ENCODE measurements around the gene ATP6V1F. TPM values are rescaled to one million over a fixed set of nuclear protein-coding genes. Genes with fewer than 3 reads are reported as not detected.

ATP6V1F gene
- total RNA-seq, 5 donors from 2014 or later (not counting 1 experiment from before 2014, with no cell fraction given), result 62.6 to 78.1 (median 75.5) TPM

DNA sequence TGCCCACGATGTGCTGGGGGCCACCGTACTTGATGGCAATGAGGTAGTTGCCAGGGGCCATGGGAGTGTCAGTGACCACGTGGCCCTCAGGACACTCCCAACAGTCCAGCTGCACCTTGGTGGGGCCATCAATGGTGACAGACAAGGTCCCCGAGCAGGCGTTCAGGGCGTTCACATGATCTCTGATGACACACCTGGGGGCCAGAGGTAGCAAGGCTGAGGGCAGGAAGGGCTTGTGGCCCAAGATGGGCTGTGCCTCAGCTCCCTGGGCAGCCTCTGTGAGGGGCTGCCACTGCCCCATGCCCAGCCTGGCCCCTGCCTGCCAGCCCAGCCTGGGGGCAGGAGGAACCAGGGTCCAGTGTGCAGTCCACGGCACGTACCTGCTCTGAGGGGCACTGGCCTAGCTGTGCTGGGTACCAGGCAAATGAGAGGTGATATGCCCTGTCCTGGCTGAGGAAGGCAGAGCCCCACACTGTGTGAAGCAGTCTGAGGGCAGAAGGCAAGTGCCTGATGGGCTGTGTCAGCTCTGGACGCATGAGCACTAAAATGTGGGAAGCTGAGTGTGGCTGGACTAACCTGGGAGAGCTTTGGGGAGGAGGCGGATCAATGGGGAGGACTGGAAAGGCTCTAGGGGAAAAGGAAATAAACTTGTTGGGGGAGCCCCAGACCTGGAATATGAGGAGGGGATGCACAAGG is 51.4 kb downstream of the ATP6V1F start:
- H3K27me3 Mint-ChIP-seq, result peaks cover 55 to 65% of the 10 kb centered on the region in 2 donors
- 70% methylated on average over 7 of the region's 10 CpGs for WGBS (ENCODE audit: insufficient coverage)
- Histone ChIP-seq H3K4me3 (ENCODE audit: control insufficient read depth in 1 of 2, extremely low read depth in 1 of 2, low read length in 1 of 2) (no peak overlapping the region), H3K4me1 (ENCODE audit: control insufficient read depth in 1 of 2, extremely low read depth in 1 of 2, insufficient read depth in 2 of 2, low read length in 2 of 2) (peaks cover 0 to 12% of the 10 kb centered on the region in 2 experiments), H3K27ac (ENCODE audit: low read length) (no peak overlapping the region), H3K27me3 (replicated peaks in 1 of 2; ENCODE audit: control insufficient read depth in 2 of 2, extremely low read depth in 1 of 2, insufficient read depth in 2 of 2, low read length in 1 of 2) (peaks cover 4 to 68% of the 10 kb centered on the region in 2 experiments), H3K36me3 (ENCODE audit: control insufficient read depth in 2 of 2, extremely low read depth in 1 of 2, insufficient read depth in 1 of 2, low read length in 1 of 2) (no peaks in the 10 kb centered on the region), H3K9me3 (no peaks in the 10 kb centered on the region)
- DNase-seq, result no peak
- ChIA-PET CTCF (interaction anchor here in 1 of 2 donors (0.6 to 1.1 kb wide), 2 partner anchors 15 to 91 kb away, joined by 3 read pairs; no protein-coding TSS in a partner anchor), POLR2A (no interaction called here)
- H3K27ac Mint-ChIP-seq, result no peak overlapping the region
- peak overlapping the region in 1 of 3 donors; percentile 72 for H3K4me3 Mint-ChIP-seq
- H3K4me1 Mint-ChIP-seq, result peaks cover 7 to 10% (median 8%) of the 10 kb centered on the region in 3 donors
- no peaks in the 10 kb centered on the region for H3K36me3 Mint-ChIP-seq
- ATAC-seq (replicated peaks in 1 of 4), result no peak
- H3K9me3 Mint-ChIP-seq, result no peaks in the 10 kb centered on the region

DNA sequence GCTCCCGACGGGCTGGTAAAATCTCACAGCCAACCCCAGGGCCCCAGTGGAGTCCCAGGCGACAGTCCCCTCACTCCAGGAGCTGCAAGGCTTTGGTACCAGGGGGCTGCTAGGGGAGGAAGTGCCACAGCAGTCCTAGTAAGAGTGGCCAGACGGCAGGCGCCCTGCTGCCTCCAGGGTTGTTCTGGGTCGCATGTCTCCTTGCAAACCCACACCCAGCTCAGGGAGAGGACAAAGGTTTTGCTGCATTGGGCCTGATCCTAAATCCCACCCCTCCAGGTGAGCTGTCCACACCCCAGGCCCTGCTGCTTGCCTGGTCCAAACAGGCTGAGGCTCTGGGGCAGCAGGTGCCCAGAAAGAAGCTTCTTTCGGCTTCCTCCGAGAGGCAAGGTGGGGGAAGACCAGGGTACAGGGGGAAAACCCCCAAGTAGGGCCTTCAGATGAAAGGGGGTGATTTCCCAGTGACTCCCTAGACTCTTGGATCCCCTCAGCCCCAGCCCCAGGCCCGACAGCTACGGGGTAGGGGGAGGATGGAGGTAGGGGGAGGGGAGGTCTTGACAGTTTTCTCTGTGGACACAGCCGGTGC is 52.0 kb downstream of the ATP6V1F start:
- Mint-ChIP-seq H3K36me3 (no peaks in the 10 kb centered on the region), H3K9me3 (no peaks in the 10 kb centered on the region), H3K4me3 (peak overlapping the region in 1 of 3 donors; percentile 72), H3K27me3 (peaks cover 54 to 62% of the 10 kb centered on the region in 2 donors), H3K4me1 (peaks cover 8 to 11% (median 10%) of the 10 kb centered on the region in 3 donors), H3K27ac (no peak overlapping the region)
- WGBS (ENCODE audit: insufficient coverage), result 63% methylated on average over 2 of the region's 11 CpGs
- Histone ChIP-seq H3K36me3 (ENCODE audit: control insufficient read depth in 2 of 2, extremely low read depth in 1 of 2, insufficient read depth in 1 of 2, low read length in 1 of 2) (no peaks in the 10 kb centered on the region), H3K4me3 (ENCODE audit: control insufficient read depth in 1 of 2, extremely low read depth in 1 of 2, low read length in 1 of 2) (no peak overlapping the region), H3K4me1 (ENCODE audit: control insufficient read depth in 1 of 2, extremely low read depth in 1 of 2, insufficient read depth in 2 of 2, low read length in 2 of 2) (peaks cover 0 to 12% of the 10 kb centered on the region in 2 experiments), H3K27ac (ENCODE audit: low read length) (no peak overlapping the region), H3K9me3 (no peaks in the 10 kb centered on the region), H3K27me3 (replicated peaks in 1 of 2; ENCODE audit: control insufficient read depth in 2 of 2, extremely low read depth in 1 of 2, insufficient read depth in 2 of 2, low read length in 1 of 2) (peaks cover 2 to 61% of the 10 kb centered on the region in 2 experiments)
- peak in 2 of 35 experiments; percentile 12 to 45 for DNase-seq
- POLR2A ChIA-PET, result no interaction called here
- peak in 1 of 4 experiments; percentile 86 for ATAC-seq (replicated peaks in 1 of 4)
- CTCF ChIA-PET, result interaction anchor here in 1 of 2 donors (0.6 to 1.1 kb wide), 2 partner anchors 15 to 92 kb away, joined by 3 read pairs; no protein-coding TSS in a partner anchor

DNA sequence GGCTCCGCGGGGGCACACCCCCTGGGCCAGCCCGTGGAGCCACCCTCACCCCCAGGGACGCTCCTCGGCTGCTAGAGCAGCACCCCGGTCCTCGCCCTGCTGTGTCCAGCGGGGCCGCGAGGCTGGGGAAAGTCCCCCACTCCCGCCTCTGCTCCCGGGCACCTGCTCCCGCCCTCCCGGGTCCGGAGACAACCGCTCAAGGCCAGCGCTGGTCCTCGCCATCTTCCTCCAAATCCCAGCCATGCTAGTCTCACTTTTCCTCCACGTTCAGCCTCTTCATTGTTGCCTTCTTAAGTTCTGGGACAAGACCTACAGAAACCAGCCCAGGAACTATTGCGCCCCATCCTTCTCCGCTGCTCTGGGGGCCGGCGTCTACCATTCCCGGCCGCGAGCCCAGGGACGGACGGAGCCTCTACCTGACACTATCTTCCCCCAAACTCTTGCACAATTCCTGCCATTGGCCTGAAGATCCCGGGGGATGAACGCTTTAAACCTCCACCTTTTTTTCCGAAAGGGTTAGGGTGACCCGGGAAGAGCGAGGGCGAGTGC is 52.7 kb downstream of the ATP6V1F start:
- H3K9me3 Mint-ChIP-seq, result no peaks in the 10 kb centered on the region
- H3K27me3 ChIP-seq (replicated peaks in 1 of 2; ENCODE audit: control insufficient read depth in 2 of 2, extremely low read depth in 1 of 2, insufficient read depth in 2 of 2, low read length in 1 of 2), result peaks cover 2 to 57% of the 10 kb centered on the region in 2 experiments
- H3K4me1 Mint-ChIP-seq, result peaks cover 8 to 11% (median 10%) of the 10 kb centered on the region in 3 donors
- CTCF ChIA-PET, result no interaction called here
- peak overlapping the region in 1 of 2 donors; percentile 62 for H3K27ac Mint-ChIP-seq
- H3K27ac ChIP-seq (ENCODE audit: low read length), result no peak overlapping the region
- no peaks in the 10 kb centered on the region for H3K36me3 Mint-ChIP-seq
- no peak for DNase-seq
- 7% methylated on average over 27 of the region's 34 CpGs for WGBS (ENCODE audit: insufficient coverage)
- H3K9me3 ChIP-seq, result no peaks in the 10 kb centered on the region
- H3K27me3 Mint-ChIP-seq, result peaks cover 54 to 57% of the 10 kb centered on the region in 2 donors
- peak overlapping the region; percentile 53 to 72 (median 67) for H3K4me3 Mint-ChIP-seq
- H3K36me3 ChIP-seq (ENCODE audit: control insufficient read depth in 2 of 2, extremely low read depth in 1 of 2, insufficient read depth in 1 of 2, low read length in 1 of 2), result no peaks in the 10 kb centered on the region
- POLR2A ChIA-PET, result no interaction called here
- peaks cover 0 to 12% of the 10 kb centered on the region in 2 experiments for H3K4me1 ChIP-seq (ENCODE audit: control insufficient read depth in 1 of 2, extremely low read depth in 1 of 2, insufficient read depth in 2 of 2, low read length in 2 of 2)
- H3K4me3 ChIP-seq (ENCODE audit: control insufficient read depth in 1 of 2, extremely low read depth in 1 of 2, low read length in 1 of 2), result peak overlapping the region; percentile 15 to 45
- peak in 1 of 4 experiments; percentile 24 for ATAC-seq (replicated peaks in 1 of 4)

Other genes starting within 250 kb of the ATP6V1F start
- gene GARIN1A, start 190.6 kb upstream of the ATP6V1F start, total RNA-seq, result 1 to 10 TPM; 1.4 to 3.7 (median 3.2) TPM
- 10 to 100 TPM; 15.8 to 23.4 (median 16.7) TPM for gene CALU, start 123.5 kb upstream of the ATP6V1F start, total RNA-seq
- gene OPN1SW, start 87.1 kb upstream of the ATP6V1F start, total RNA-seq, result not detected
- 10 to 100 TPM in 4 of 5 donors, 1 to 10 TPM in 1; 7.6 to 15.7 (median 14.6) TPM for gene CCDC136, start 70.9 kb upstream of the ATP6V1F start, total RNA-seq
- under 1 TPM; 0.05 to 0.93 (median 0.38) TPM for gene FLNC, start 32.5 kb upstream of the ATP6V1F start, total RNA-seq
- under 1 TPM; 0.20 to 0.92 (median 0.53) TPM for gene KCP, start 47.9 kb downstream of the ATP6V1F start, total RNA-seq
- gene IRF5, start 75.1 kb downstream of the ATP6V1F start, total RNA-seq, result 10 to 100 TPM in 1 of 5 donors, 1 to 10 TPM in 4; 2.2 to 12.7 (median 6.6) TPM
- 10 to 100 TPM; 26.5 to 39.9 (median 35.9) TPM for gene TNPO3, start 192.3 kb downstream of the ATP6V1F start, total RNA-seq